Measurements from ENCODE around the gene IGLON5.

Gene IGLON5

DNA sequence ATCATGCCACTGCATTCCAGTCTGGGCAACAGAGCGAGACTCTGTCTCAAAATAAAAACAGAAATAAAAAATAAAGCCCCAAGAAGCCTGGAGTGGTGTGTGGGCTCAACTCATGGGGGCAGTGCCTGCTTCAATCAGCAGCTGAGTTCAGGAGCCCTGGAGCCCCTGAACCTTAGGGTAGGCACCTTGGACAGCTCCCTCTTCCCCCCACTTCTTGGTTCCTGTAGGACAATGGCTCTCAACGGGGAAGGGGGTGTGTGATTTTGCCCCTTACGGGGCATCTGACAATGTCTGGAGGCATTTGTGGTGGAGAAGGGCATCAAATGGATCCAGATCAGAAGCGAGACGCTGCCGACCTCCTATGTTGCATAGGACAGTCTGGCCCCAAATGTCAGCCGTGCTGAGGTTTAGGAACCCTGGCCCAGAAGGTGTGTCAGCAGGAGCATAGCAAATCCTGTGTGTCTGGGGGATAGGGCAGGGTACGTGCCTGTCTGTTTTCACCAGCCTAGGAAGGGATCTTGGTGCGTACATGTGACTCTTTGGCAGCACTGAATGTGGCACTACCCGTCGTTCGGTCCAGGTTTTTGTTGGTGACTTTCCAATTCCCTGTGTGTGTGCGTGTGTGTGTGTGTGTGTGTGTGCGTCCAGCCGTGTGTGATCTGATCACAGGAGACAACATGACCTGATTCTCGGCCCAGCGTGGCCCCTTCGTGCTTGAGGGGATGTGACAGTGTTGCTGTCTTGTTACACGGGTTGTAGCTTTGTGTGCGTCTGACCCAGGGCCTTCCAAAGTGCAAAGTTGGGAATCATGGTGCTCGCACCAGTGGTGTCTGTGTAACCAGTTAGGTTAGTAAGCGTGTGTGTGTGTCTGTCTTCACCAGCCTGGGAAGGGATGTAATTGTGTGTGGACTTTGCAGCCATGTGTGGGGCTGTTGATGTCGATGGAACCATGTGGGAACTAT lies 7.5 kb downstream of the IGLON5 start:
- no peak for DNase-seq

DNA sequence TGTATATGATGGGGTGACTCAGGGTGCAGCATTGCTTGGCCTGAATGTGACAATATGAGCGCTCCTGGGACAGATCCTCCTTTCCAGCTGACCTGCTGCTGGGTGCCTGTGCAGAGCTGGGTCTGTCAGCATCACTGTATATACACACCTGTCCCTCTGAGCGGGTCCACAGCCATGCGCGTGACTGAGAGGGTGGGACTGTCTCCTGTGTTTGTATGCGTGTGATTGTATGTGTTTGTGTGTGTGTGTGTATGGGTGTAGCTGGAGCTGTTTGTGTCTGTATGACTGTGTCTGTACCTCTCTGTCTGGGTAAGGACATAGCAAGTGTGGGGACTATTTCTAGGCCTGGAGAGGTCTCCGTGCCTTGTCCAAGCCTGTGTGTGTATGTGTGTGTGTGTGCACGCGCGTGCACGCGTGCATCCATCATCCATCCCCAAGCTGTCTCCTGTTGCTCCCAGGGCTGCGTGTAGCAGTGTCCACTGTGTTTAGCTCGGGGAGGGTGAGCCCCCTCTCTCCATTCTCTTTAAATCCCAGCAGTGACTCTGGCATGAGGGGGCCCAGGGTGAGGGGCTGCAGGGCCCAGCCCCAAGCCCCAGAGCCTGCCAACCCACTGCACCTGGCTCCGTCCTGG lies 8.3 kb downstream of the IGLON5 start:
- no peak for DNase-seq

GRCh38 chr19:51320280-51320657 lies 8.8 kb downstream of the IGLON5 start:
- DNase-seq, result no peak

DNA sequence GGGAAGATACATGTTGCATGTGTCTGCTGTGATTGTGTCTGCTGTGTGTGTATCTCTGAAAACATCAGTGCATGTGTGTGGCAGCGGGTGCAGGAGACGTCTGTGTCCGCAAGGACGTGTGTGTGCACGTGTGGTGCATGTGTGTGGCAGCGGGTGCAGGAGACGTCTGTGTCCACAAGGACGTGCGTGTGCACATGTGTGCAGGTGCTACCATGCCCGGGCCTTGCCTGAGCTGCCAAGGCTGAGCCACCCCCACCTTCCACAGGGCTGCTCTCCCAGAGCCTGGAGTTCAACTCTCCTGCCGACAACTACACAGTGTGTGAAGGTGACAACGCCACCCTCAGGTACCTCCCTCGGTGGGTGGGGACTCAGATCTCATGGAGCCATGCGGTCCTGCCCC lies 10.4 kb downstream of the IGLON5 start:
- DNase-seq, result no peak

DNA sequence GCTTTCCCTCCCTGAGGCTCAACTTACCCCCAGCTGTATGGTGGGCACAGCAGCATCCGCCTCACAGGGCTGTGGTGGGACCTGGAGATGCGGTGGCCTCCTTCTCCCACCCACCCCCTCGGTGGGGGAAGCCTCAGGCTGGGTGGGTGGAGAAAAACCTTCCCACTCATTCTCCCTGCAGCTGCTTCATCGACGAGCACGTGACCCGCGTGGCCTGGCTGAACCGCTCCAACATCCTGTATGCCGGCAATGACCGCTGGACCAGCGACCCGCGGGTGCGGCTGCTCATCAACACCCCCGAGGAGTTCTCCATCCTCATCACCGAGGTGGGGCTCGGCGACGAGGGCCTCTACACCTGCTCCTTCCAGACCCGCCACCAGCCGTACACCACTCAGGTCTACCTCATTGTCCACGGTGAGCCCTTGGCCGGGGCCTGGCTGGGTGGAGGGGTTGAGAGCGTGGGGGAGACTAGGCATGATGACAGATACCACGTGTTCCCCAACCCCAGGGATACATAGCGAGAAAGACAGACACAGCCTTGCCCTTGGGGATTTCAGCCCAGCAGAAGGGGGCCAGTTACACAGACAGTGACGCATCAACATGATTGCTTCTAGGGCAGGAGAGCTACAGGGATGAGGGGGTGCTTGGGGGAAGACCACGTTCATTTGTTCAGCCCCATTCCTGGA lies 12.2 kb downstream of the IGLON5 start:
- DNase-seq, result no peak

- no peak for DNase-seq
These were observed 12.7 kb downstream of the IGLON5 start for GRCh38 chr19:51324167-51324481.

DNA sequence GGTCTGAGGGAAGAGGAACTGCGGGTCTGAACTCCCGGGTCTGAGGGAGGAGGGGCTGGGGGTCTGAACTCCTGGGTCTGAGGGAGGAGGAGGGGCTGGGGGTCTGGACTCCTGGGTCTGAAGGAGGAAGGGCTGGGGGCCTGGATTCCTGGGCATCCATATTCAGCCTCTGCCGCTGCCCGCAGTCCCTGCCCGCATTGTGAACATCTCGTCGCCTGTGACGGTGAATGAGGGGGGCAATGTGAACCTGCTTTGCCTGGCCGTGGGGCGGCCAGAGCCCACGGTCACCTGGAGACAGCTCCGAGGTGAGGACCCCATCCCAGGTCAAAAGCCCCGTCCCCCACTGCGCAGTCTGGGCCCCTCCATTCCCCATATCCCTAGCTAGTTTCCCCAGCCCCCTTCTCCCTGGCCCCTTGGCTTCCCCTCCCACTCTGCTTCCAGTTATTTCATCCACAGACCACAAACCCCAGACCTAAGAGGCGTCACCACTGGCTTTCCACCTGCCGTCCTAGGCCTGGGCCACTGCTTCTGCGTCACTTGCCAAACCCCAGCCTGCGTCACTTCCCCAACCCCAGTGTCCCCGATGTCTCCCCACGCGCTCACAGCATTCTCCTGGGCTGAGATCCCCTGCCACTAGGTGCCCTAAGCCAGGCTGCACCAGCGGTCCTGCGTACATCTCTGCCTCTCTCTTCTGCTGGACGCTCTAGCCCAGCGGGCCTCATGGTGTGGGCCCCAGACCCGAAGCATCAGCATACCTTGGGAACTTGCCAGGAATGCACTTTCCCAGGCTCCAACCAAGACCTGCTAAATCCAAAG lies 13.9 kb downstream of the IGLON5 start:
- DNase-seq, result no peak

- no peak for DNase-seq
These were observed 15.0 kb downstream of the IGLON5 start for GRCh38 chr19:51326216-51327065.

GRCh38 chr19:51327066-51328001 lies 15.9 kb downstream of the IGLON5 start:
- DNase-seq, result peak in 2 of 4 experiments; percentile 16 to 22

- DNase-seq, result no peak
These were observed 18.0 kb downstream of the IGLON5 start for GRCh38 chr19:51329411-51329810.

DNA sequence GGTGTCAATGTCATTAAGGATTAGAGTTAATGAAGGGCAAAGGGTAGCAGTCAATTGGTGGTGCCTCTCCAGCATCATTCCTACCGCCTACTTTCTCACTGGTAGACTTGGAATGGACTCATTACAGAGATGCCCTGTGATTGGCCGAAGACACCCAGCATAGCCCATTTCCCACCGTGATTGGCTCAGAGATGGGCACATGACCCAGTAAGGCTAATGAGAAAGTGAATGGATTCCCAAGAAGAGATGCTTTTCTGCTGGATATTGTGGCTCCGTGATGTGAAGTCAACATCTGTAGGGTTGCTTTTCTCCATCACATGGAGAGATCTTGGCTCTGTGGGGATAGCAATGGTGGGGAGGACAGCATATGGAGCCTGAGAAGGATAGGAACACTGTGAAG lies 18.9 kb downstream of the IGLON5 start:
- no peak for DNase-seq

DNA sequence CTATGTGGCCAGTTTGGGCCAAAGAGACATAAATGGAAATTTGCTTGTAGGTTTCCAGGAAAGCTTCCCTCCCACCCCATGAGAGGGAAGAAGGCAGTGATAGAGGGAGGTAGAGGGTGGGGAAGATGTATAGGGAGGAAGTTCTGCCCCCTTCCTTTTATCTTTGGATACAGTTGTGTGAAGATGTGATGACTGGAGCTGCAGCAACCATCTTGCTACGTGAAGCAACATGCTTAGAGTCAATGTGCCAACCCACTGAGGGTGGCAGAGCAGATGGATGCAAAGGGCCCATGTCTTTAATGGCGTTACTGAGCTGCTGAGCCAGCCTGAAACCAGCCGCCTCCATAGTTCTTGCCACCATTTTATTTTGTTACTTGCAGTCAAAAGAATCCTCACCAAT lies 19.7 kb downstream of the IGLON5 start:
- DNase-seq, result no peak

GRCh38 chr19:51331716-51332115 lies 20.3 kb downstream of the IGLON5 start:
- no peak for DNase-seq

DNA sequence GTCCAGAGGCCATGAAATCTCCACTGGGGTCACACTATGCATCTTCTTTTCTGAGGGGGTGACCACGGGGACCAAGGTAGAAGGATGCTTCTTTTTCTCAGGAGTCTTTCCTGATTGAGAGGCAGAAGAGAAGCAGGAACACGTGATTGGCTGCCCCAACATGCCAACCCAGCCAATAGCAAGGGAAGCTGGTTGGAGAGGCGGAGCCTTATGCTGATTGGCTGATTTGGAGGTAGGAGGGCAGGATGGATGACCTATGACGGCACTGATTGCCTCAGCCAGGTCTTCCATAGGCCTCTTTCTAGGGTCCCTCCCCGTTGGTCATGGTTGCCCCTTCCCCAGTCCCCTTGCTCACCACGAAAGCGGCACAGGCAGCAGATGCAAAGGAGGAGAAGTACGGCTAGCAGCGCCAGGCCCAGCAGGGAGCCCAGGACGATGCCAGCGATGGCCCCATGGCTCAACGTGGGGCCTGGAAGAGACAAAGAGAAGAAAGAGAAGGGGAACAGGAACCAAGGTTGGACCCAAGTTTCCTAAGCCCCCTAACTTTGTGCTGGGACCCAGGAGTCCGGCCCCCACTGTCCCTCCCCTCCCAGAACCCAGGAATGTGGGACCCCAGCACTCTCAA lies 22.5 kb downstream of the IGLON5 start:
- DNase-seq, result no peak

- DNase-seq, result no peak
These were observed 25.9 kb downstream of the IGLON5 start for GRCh38 chr19:51337141-51337860.

DNA sequence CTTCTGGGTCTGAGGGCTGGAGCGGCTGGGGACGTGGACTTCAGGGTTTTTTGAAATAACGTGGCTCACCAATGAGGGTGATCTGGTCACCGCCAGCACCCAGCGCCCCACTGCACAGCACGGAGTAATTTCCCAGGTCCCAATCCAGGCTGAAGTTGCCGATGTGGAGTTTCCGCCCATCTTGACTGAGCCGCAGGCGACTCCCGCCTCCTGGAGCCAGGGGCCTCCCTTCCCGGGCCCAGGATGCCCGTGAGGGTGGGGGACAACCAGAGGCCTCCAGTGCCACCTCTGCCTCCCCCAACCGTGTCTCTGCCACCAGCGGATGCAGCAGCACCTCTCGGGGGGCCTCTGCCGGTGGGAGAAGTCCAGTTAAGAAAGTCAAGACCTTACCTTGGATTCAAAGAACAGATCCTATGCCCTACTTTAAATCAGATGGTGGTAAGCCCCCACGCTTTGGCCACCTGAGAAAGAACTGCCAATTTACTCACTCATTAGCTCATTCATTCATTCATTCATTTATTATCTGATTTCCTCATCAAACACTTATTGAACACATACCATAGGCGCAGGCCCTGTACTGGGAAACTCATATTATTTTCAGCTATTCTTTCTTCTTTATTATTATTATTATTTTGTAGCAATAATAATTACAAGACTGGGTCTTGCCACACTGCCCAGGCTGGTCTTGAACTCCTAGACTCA lies 26.6 kb downstream of the IGLON5 start:
- no peak for DNase-seq

DNA sequence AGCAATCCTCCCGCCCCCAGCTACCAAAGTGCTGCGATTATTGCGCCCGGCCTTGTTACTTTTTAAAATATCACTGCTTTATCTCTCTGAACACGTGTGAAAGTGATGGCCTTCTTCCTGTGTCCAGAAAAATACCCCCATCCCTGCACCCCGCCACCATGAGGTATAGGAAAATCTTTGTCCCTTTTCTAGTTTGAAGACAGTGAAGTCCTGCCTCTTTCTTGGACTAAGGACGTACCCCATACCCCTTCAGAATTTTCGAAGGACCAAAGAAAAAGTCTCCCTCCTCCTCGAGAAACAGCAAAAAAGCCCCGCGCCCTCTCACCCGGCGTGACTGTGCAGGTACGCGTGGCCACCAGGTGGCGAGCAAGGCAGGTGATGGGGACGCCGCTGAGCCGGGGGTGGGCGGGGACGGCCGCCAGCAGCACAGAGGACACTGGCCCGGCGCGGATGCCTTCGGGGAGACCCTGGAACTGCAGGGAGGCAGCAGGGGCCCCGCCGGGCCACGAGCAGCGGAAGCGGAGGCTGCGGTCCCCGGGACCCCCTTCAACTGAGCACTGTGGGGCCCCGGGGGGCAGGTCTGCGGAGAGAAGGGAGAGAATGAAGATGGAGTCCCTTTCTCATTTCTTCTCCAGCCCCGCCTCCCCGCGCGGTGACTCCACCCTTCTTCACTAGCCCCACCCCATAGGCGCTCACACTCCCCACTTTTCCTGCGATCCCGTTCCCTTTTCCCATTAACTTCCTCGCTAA lies 27.3 kb downstream of the IGLON5 start:
- DNase-seq, result peak; percentile 56 to 85 (median 70)

- no peak for DNase-seq
These were observed 27.9 kb downstream of the IGLON5 start for GRCh38 chr19:51339313-51339686.
